Caco-2 (cell line): ENCODE measurements around the gene ABCB8. TPM values are rescaled to one million over a fixed set of nuclear protein-coding genes. Genes with fewer than 3 reads are reported as not detected.

Experiments
- BruUV-seq: library from RNA; stranded (reverse); fragments of 400-500 nt; replicated peaks from 2 replicates; lab custom pipeline; 2021; lab: Mats Ljungman, UMichigan
- CTCF ChIA-PET: fragments of 300-600 bp; sonication (Branson Sonifier 250); formaldehyde crosslinking; loops from one replicate; lab custom pipeline; 2022; ENCODE audit warnings: antibody characterized with exemption; lab: Charles Lee
- POLR2A ChIA-PET: fragments of 300-600 bp; sonication (Branson Sonifier 250); formaldehyde crosslinking; loops from one replicate; lab custom pipeline; 2022; ENCODE audit warnings: antibody characterized with exemption; lab: Charles Lee
- DNase-seq, 2 experiments: peaks; one replicate each; pipeline versions ENCODE4 v3.0.0 to v3.0.0-alpha.2; 2020 to 2022
- H3K27me3 ChIP-seq: replicated peaks from 2 replicates; pipeline ENCODE4 v1.6.0; 2011; ENCODE audit warnings: low read length; ENCODE audit not compliant: control insufficient read depth, insufficient read depth
- H3K36me3 ChIP-seq: 2 replicates; pipeline ENCODE4 v1.5.1; 2011; ENCODE audit warnings: low read length; ENCODE audit not compliant: control insufficient read depth, insufficient read depth
- H3K4me1 ChIP-seq: fragments of 250-450 bp; sonication (Bioruptor Pico); 2 replicates; pipeline ENCODE4 v1.5.1; 2020; ENCODE audit warnings: mild to moderate bottlenecking
- H3K4me3 ChIP-seq: 2 replicates; pipeline ENCODE4 v1.5.1; 2011; ENCODE audit warnings: low read depth, mild to moderate bottlenecking, control low read depth, low read length
- H3K9me3 ChIP-seq: fragments of 250-450 bp; sonication (Bioruptor Pico); 2 replicates; pipeline ENCODE4 v1.5.1; 2020; ENCODE audit warnings: mild to moderate bottlenecking, moderate library complexity
- H3K27ac Mint-ChIP-seq: one replicate; pipeline ENCODE4 v1.8.0; 2022; ENCODE audit warnings: mixed read lengths; ENCODE audit not compliant: unreplicated experiment
- H3K27me3 Mint-ChIP-seq: one replicate; pipeline ENCODE4 v1.8.0; 2022; ENCODE audit warnings: mixed read lengths; ENCODE audit not compliant: insufficient read depth, unreplicated experiment
- H3K36me3 Mint-ChIP-seq: one replicate; pipeline ENCODE4 v1.8.0; 2022; ENCODE audit warnings: mild to moderate bottlenecking, mixed read lengths; ENCODE audit not compliant: insufficient read depth, unreplicated experiment
- H3K4me1 Mint-ChIP-seq: one replicate; pipeline ENCODE4 v1.8.0; 2022; ENCODE audit warnings: low read depth, mixed read lengths; ENCODE audit not compliant: unreplicated experiment
- H3K4me3 Mint-ChIP-seq: one replicate; pipeline ENCODE4 v1.8.0; 2022; ENCODE audit warnings: mild to moderate bottlenecking, moderate library complexity, mixed read lengths; ENCODE audit not compliant: unreplicated experiment
- H3K9me3 Mint-ChIP-seq: one replicate; pipeline ENCODE4 v1.8.0; 2022; ENCODE audit warnings: mixed read lengths; ENCODE audit not compliant: unreplicated experiment
- intact Hi-C: fragments of 100-400 bp; cut with micrococcal nuclease; formaldehyde crosslinking; loops from one replicate; pipeline ENCODE4 v1.10.0; 2022; ENCODE audit not compliant: unreplicated experiment
- total RNA-seq: library from RNA; stranded (reverse); gene quantifications from 2 replicates; pipeline ENCODE4 v1.2.3, GENCODE V29; 2022
- TF ChIP-seq, protein P1 (sequence below), 2 experiments: fragments of 200-600 bp in 1 of 2; IDR thresholded peaks; 1 replicate in 1 of 2; 2 replicates in 1 of 2; pipeline versions ENCODE4 v1.5.1 to v1.8.0; 2011 to 2022; ENCODE audit warnings: antibody characterized with exemption in 1 of 2, control low read depth in 1 of 2, inconsistent platforms in 1 of 2, low read depth in 1 of 2, low read length in 1 of 2, mild to moderate bottlenecking in 1 of 2, moderate library complexity in 1 of 2; ENCODE audit not compliant: insufficient read depth in 1 of 2, severe bottlenecking in 1 of 2, unreplicated experiment in 1 of 2

The ABCB8 gene
- total RNA-seq, 1 experiment from 2014 or later: 30.8 TPM

DNA sequence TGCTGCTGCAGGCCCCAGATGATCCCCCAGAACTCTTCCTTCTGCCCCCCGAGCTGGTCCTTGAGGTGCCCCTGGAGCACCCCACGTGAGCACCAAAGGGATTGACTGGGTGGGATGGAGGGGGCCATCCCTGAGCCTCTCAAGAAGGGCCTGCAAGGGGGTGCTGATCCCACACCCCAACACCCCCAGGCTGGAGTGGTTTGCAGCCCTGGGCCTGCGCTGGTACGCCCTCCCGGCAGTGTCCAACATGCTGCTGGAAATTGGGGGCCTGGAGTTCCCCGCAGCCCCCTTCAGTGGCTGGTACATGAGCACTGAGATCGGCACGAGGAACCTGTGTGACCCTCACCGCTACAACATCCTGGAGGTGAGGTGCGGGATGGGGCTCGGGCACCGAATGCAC, 29.2 kb upstream of the ABCB8 start:
- CTCF ChIA-PET: interaction anchor here (0.6 kb wide), 1 partner anchor 1536 kb away, joined by 3 read pairs; no protein-coding TSS in a partner anchor
- H3K9me3 Mint-ChIP-seq: no peaks in the 10 kb centered on the region
- Histone ChIP-seq H3K4me3 (no peak overlapping the region), H3K36me3 (no peaks in the 10 kb centered on the region), H3K4me1 (no peaks in the 10 kb centered on the region), H3K27me3 (no peaks in the 10 kb centered on the region), H3K9me3 (no peaks in the 10 kb centered on the region)
- no peaks in the 10 kb centered on the region for H3K27me3 Mint-ChIP-seq
- TF ChIP-seq, protein P1, sequence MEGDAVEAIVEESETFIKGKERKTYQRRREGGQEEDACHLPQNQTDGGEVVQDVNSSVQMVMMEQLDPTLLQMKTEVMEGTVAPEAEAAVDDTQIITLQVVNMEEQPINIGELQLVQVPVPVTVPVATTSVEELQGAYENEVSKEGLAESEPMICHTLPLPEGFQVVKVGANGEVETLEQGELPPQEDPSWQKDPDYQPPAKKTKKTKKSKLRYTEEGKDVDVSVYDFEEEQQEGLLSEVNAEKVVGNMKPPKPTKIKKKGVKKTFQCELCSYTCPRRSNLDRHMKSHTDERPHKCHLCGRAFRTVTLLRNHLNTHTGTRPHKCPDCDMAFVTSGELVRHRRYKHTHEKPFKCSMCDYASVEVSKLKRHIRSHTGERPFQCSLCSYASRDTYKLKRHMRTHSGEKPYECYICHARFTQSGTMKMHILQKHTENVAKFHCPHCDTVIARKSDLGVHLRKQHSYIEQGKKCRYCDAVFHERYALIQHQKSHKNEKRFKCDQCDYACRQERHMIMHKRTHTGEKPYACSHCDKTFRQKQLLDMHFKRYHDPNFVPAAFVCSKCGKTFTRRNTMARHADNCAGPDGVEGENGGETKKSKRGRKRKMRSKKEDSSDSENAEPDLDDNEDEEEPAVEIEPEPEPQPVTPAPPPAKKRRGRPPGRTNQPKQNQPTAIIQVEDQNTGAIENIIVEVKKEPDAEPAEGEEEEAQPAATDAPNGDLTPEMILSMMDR (IDR thresholded peaks at IDR 0.05; ENCODE audit: insufficient read depth in 1 of 2, low read depth in 1 of 2, low read length in 1 of 2, severe bottlenecking in 1 of 2, unreplicated experiment in 1 of 2): no peak
- no peak overlapping the region for H3K27ac Mint-ChIP-seq
- BruUV-seq: no TSS peak
- H3K4me3 Mint-ChIP-seq: no peak overlapping the region
- no peaks in the 10 kb centered on the region for H3K4me1 Mint-ChIP-seq
- H3K36me3 Mint-ChIP-seq: no peaks in the 10 kb centered on the region
- DNase-seq: no peak
- intact Hi-C loops: no loop called here
- POLR2A ChIA-PET: no interaction called here

- H3K36me3 ChIP-seq: no peaks in the 10 kb centered on the region
- H3K9me3 ChIP-seq: no peaks in the 10 kb centered on the region
- H3K4me3 ChIP-seq: no peak overlapping the region
- Mint-ChIP-seq H3K4me3 (no peak overlapping the region), H3K27me3 (peaks cover 3% of the 10 kb centered on the region), H3K4me1 (no peaks in the 10 kb centered on the region), H3K27ac (no peak overlapping the region), H3K9me3 (no peaks in the 10 kb centered on the region), H3K36me3 (no peaks in the 10 kb centered on the region)
- ChIA-PET CTCF (interaction anchor here (0.6 kb wide), 2 partner anchors 111 to 1537 kb away, joined by 3 read pairs; no protein-coding TSS in a partner anchor), POLR2A (no interaction called here)
- intact Hi-C loops: no loop called here
- BruUV-seq: no TSS peak
- no peak for DNase-seq
- H3K4me1 ChIP-seq: no peaks in the 10 kb centered on the region
- TF ChIP-seq, protein P1 (IDR thresholded peaks at IDR 0.05; ENCODE audit: insufficient read depth in 1 of 2, low read depth in 1 of 2, low read length in 1 of 2, severe bottlenecking in 1 of 2, unreplicated experiment in 1 of 2): no peak
- H3K27me3 ChIP-seq: no peaks in the 10 kb centered on the region
Observed at GRCh38 chr7:150999497-151000230, 28.6 kb upstream of the ABCB8 start.

GRCh38 chr7:151000897-151001495, 27.3 kb upstream of the ABCB8 start:
- Histone ChIP-seq H3K4me3 (no peak overlapping the region), H3K27me3 (no peaks in the 10 kb centered on the region), H3K36me3 (no peaks in the 10 kb centered on the region), H3K4me1 (no peaks in the 10 kb centered on the region), H3K9me3 (no peaks in the 10 kb centered on the region)
- Mint-ChIP-seq H3K4me3 (no peak overlapping the region), H3K27ac (no peak overlapping the region), H3K27me3 (peaks cover 3% of the 10 kb centered on the region), H3K9me3 (no peaks in the 10 kb centered on the region), H3K36me3 (no peaks in the 10 kb centered on the region), H3K4me1 (no peaks in the 10 kb centered on the region)
- ChIA-PET CTCF (no interaction called here), POLR2A (no interaction called here)
- intact Hi-C loops: no loop called here
- no peak for DNase-seq
- TF ChIP-seq, protein P1 (IDR thresholded peaks at IDR 0.05; ENCODE audit: insufficient read depth in 1 of 2, low read depth in 1 of 2, low read length in 1 of 2, severe bottlenecking in 1 of 2, unreplicated experiment in 1 of 2): no peak
- no TSS peak for BruUV-seq
